Astrocyte (in vitro differentiated cells and primary cell): Measurements from ENCODE around the gene SH3RF1. TPM values are rescaled to one million over a fixed set of nuclear protein-coding genes. Genes with fewer than 3 reads are reported as not detected.

Source experiments
- DNase-seq: peaks from one replicate; pipeline ENCODE4 v3.0.0-alpha.2; 2010; ENCODE audit warnings: low read depth
- FAIRE-seq: peaks from 2 replicates; lab custom pipeline; 2011; peaks lifted over from hg19 to GRCh38; lab: Jason Lieb, UNC
- H2AFZ ChIP-seq: 2 replicates; pipeline ENCODE4 v1.6.0; 2012; ENCODE audit warnings: low read depth, low read length, inconsistent platforms
- H3K27ac ChIP-seq: 2 replicates; pipeline ENCODE4 v1.5.1; 2011; ENCODE audit warnings: low read depth, low read length, inconsistent platforms
- H3K27me3 ChIP-seq: 2 replicates; pipeline ENCODE4 v1.6.0; 2011; ENCODE audit warnings: low read length, inconsistent platforms; ENCODE audit not compliant: insufficient read depth
- H3K36me3 ChIP-seq: 2 replicates; pipeline ENCODE4 v1.5.1; 2011; ENCODE audit warnings: low read length, inconsistent platforms; ENCODE audit not compliant: insufficient read depth
- H3K4me1 ChIP-seq: 2 replicates; pipeline ENCODE4 v1.5.1; 2011; ENCODE audit warnings: low read length, inconsistent platforms; ENCODE audit not compliant: insufficient read depth
- H3K4me2 ChIP-seq: 2 replicates; pipeline ENCODE4 v1.6.0; 2012; ENCODE audit warnings: low read length, inconsistent platforms
- H3K4me3 ChIP-seq: 2 replicates; pipeline ENCODE4 v1.5.1; 2011; ENCODE audit warnings: low read depth, mild to moderate bottlenecking, low read length, inconsistent platforms; ENCODE audit not compliant: insufficient read depth
- H3K79me2 ChIP-seq: 2 replicates; pipeline ENCODE4 v1.6.0; 2012; ENCODE audit warnings: mild to moderate bottlenecking, low read length, inconsistent platforms; ENCODE audit not compliant: insufficient read depth
- H3K9ac ChIP-seq: 2 replicates; pipeline ENCODE4 v1.6.0; 2012; ENCODE audit warnings: mild to moderate bottlenecking, low read length, inconsistent platforms
- H3K9me3 ChIP-seq: 2 replicates; pipeline ENCODE4 v1.5.1; 2012; ENCODE audit warnings: low read depth, mild to moderate bottlenecking, low read length, inconsistent platforms; ENCODE audit not compliant: insufficient read depth
- H4K20me1 ChIP-seq: 2 replicates; pipeline ENCODE4 v1.6.0; 2012; ENCODE audit warnings: low read length, inconsistent platforms; ENCODE audit not compliant: insufficient read depth
- H3K27ac Mint-ChIP-seq: one replicate; pipeline ENCODE4 v1.8.0; 2021; ENCODE audit warnings: mild to moderate bottlenecking, mixed read lengths; ENCODE audit not compliant: unreplicated experiment
- H3K27me3 Mint-ChIP-seq: one replicate; pipeline ENCODE4 v1.8.0; 2021; ENCODE audit warnings: low read depth, mixed read lengths; ENCODE audit not compliant: unreplicated experiment
- H3K36me3 Mint-ChIP-seq: one replicate; pipeline ENCODE4 v1.8.0; 2021; ENCODE audit warnings: low read depth, mixed read lengths; ENCODE audit not compliant: unreplicated experiment
- H3K4me1 Mint-ChIP-seq: one replicate; pipeline ENCODE4 v1.8.0; 2021; ENCODE audit warnings: low read depth, mixed read lengths; ENCODE audit not compliant: unreplicated experiment
- H3K4me3 Mint-ChIP-seq: one replicate; pipeline ENCODE4 v1.8.0; 2021; ENCODE audit warnings: mild to moderate bottlenecking, moderate library complexity, mixed read lengths; ENCODE audit not compliant: unreplicated experiment
- H3K9me3 Mint-ChIP-seq: one replicate; pipeline ENCODE4 v1.8.0; 2021; ENCODE audit warnings: mild to moderate bottlenecking, mixed read lengths; ENCODE audit not compliant: unreplicated experiment
- EZH2 ChIP-seq: IDR thresholded peaks from 2 replicates; pipeline ENCODE4 v1.6.1; 2012; ENCODE audit warnings: mild to moderate bottlenecking, low read length, inconsistent platforms; ENCODE audit not compliant: insufficient read depth
- total RNA-seq: library from RNA; stranded (reverse); gene quantifications from 2 replicates; pipeline ENCODE4 v1.2.1, GENCODE V29; 2021
- TF ChIP-seq, protein P1 (sequence below): IDR thresholded peaks from 2 replicates; pipeline ENCODE4 v1.5.1; 2011; ENCODE audit warnings: low read depth, mild to moderate bottlenecking, inconsistent platforms, low read length, moderate library complexity; ENCODE audit not compliant: insufficient read depth

SH3RF1 gene
- total RNA-seq, 1 donor from 2014 or later: 25.9 TPM

DNA sequence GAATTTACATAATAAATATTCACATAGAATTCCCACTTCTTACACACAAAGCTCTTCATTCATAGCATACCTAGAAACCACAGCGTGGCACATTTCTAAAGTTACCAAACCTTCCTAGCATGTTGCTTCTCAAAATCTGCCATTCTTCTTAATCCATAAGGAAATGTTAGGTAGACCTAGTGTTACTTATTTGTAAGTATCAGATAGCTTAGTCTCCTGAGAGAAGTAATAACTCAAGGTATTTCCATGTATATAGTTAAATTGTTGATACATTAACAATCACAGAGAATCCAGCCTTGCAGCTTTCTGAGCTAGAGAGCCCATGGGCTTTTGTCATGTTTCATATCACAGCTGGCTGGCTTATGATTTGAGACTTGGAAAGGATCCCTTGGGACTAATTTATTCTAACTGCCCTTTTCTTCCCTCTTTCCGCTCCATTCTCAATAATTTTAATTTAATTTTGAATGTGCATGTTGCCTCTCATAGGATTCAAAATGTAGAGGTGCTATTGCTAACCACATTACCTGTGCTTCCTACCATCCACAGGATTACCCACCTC lies 17.6 kb downstream of the SH3RF1 start:
- Histone ChIP-seq H3K9me3 (no peaks in the 10 kb centered on the region), H3K27me3 (no peaks in the 10 kb centered on the region), H3K36me3 (peaks cover 2% of the 10 kb centered on the region), H3K4me3 (no peak overlapping the region), H3K27ac (peak overlapping the region; percentile 80), H3K79me2 (peaks cover 90% of the 10 kb centered on the region), H3K4me2 (peak overlapping the region; percentile 73), H3K4me1 (peaks cover 87% of the 10 kb centered on the region), H3K9ac (peak overlapping the region; percentile 16), H2AFZ (no peak overlapping the region), H4K20me1 (peaks cover 47% of the 10 kb centered on the region)
- H3K9me3 Mint-ChIP-seq: no peaks in the 10 kb centered on the region
- no peak for FAIRE-seq
- peak; percentile 53 for DNase-seq
- peaks cover 72% of the 10 kb centered on the region for H3K4me1 Mint-ChIP-seq
- TF ChIP-seq, protein P1, sequence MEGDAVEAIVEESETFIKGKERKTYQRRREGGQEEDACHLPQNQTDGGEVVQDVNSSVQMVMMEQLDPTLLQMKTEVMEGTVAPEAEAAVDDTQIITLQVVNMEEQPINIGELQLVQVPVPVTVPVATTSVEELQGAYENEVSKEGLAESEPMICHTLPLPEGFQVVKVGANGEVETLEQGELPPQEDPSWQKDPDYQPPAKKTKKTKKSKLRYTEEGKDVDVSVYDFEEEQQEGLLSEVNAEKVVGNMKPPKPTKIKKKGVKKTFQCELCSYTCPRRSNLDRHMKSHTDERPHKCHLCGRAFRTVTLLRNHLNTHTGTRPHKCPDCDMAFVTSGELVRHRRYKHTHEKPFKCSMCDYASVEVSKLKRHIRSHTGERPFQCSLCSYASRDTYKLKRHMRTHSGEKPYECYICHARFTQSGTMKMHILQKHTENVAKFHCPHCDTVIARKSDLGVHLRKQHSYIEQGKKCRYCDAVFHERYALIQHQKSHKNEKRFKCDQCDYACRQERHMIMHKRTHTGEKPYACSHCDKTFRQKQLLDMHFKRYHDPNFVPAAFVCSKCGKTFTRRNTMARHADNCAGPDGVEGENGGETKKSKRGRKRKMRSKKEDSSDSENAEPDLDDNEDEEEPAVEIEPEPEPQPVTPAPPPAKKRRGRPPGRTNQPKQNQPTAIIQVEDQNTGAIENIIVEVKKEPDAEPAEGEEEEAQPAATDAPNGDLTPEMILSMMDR: no peak
- TF ChIP-seq EZH2: no peak
- no peaks in the 10 kb centered on the region for H3K36me3 Mint-ChIP-seq
- no peak overlapping the region for H3K4me3 Mint-ChIP-seq
- peak overlapping the region; percentile 88 for H3K27ac Mint-ChIP-seq
- no peaks in the 10 kb centered on the region for H3K27me3 Mint-ChIP-seq

DNA sequence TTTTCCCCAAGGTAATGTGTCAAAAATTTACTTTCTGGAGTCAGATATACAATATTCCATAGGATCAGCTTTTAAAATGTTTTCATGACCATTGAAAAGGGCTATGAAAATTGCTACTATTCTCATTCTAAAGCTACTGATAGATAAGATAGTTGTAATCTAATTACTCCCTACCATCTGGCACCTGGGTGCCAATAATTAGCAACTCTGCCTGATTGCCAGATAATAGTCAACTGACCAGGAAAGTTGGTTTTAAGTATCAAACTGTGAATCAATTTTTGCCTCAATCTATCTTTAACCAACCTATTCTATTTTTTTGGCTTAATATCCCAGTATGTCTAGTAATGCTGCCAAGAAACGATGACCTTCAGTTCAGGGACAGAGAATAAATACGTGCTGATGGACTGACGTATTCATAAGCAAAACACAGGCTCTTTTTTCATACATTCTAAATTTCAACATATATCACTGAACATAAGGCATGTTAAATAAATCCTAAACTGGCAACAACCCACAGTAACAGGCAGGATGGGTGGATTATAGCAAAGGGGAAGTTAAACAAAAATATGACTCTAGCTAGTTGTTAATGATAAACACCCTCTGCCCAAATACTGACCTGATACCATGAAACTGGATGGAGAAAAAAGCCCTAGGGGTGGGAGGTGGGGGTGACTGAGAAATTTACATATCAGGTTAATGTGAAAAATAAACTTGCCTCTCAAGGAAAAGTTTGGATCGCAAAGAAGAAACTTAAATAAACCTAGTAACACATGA lies 18.2 kb downstream of the SH3RF1 start:
- FAIRE-seq (peak; percentile 13), DNase-seq (peak; percentile 34)
- Histone ChIP-seq H2AFZ (no peak overlapping the region), H3K27ac (peak overlapping the region; percentile 80), H3K9ac (peak overlapping the region; percentile 16), H3K4me1 (peaks cover 82% of the 10 kb centered on the region), H3K36me3 (peaks cover 2% of the 10 kb centered on the region), H3K4me2 (peak overlapping the region; percentile 73), H3K9me3 (no peaks in the 10 kb centered on the region), H3K4me3 (no peak overlapping the region), H3K79me2 (peaks cover 90% of the 10 kb centered on the region), H3K27me3 (no peaks in the 10 kb centered on the region), H4K20me1 (peaks cover 42% of the 10 kb centered on the region)
- Mint-ChIP-seq H3K27me3 (no peaks in the 10 kb centered on the region), H3K36me3 (no peaks in the 10 kb centered on the region), H3K4me1 (peaks cover 68% of the 10 kb centered on the region), H3K4me3 (no peak overlapping the region), H3K9me3 (no peaks in the 10 kb centered on the region), H3K27ac (peak overlapping the region; percentile 88)
- TF ChIP-seq, protein P1: no peak
- no peak for TF ChIP-seq EZH2
